NCI-H2227 (cell line): ENCODE results near the gene FAM217A.

ENCODE experiments used
- DNase-seq: peaks from one replicate; lab custom pipeline; 2025; ENCODE audit not compliant: unreplicated experiment; lab: John Stamatoyannopoulos, UW

The FAM217A gene

DNA sequence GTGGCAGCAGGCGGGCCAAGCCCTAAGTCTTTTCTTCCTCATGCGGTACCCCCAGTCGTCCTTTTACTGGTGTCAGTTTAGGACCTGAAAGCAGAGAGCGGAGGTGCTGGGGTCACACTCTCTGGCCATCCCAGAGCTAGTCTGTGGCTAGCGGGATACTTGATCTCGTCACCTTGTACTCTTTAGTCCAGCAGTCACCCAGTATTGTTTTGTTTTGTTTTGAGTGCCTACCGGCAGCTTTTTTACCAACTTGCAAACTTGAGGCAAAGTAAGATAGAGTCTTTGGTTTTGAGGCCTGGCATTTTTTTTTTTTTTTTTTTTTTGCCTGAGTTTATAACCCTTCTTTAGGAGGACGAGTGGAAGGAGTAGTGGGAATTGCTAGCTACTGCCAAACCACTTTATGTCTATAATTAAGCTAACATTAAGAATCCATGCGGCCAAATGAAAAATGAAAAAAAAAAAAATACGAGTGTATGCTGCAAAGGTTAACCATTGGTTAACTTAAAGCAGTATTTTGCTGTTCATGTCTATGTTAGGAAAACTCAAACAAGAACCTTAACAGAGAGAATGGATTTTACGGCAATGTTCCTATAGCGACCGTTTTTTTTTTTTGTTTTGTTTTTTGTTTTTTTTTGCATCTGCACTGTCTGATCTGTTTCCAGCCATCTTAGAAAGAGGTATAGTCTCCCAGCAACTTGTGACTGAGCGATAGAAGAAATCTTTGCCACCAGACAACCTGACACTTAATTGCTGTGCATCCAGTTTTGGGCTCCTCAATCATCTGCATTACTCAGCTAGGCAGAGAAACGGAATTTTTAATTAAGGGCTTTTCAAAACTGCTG, 56.9 kb downstream of the FAM217A start:
- no peak for DNase-seq

GRCh38 chr6:4021133-4021853, 57.6 kb downstream of the FAM217A start:
- peak; percentile 97 for DNase-seq

DNA sequence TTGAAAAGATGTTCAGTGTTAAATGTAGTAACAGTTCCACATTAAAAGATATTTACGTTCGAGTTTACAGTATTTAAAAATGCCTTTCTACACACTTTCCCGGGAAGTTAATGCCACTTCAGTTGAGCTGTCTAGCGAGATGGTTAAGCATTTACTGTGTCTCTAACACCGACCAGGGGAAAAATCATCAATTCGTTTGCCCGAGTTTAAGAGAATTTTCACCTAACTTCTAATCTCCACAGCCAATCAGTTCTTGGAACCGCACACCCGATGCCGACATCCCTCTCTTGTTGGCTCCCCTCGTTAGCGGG, 58.2 kb downstream of the FAM217A start:
- DNase-seq, result no peak

DNA sequence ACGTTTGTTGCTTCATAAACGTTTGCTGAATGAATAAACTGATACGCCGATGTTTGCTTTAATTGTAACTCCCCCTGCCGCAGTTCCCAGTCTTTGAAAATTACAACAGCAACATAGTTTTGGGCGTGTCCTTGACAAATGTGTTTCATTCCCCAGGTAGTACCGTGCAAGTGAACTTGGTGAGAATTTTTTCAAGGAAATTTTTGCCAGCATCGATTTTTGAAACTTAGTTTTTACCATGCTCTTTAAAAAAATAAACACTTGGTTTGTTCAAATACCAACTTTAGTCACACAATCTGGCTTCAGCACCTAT, 60.1 kb downstream of the FAM217A start:
- no peak for DNase-seq
